HepG2 (cell line): ENCODE measurements around the gene BGN. TPM values are rescaled to one million over a fixed set of nuclear protein-coding genes. Genes with fewer than 3 reads are reported as not detected.

Experiments used
- ATAD3A ChIP-seq: sonication (generic); formaldehyde crosslinking; IDR thresholded peaks from 2 replicates; pipeline ENCODE4 v1.4.0; 2020; ENCODE audit warnings: missing genetic modification reagents
- EEA1 ChIP-seq: sonication (generic); formaldehyde crosslinking; IDR thresholded peaks from 2 replicates; pipeline ENCODE4 v1.5.1; 2020; ENCODE audit warnings: mild to moderate bottlenecking, missing genetic modification reagents, borderline replicate concordance
- HNF4G ChIP-seq, 2 experiments: sonication (generic) in 1 of 2; formaldehyde crosslinking in 1 of 2; IDR thresholded peaks; 2 replicates each; pipeline versions ENCODE4 v1.4.0 to v1.6.1; 2011 to 2020; ENCODE audit warnings: borderline replicate concordance in 2 of 2, low read depth in 2 of 2, mild to moderate bottlenecking in 2 of 2, low read length in 1 of 2, missing genetic modification reagents in 1 of 2, moderate library complexity in 1 of 2
- HOXA3 ChIP-seq: sonication (generic); formaldehyde crosslinking; IDR thresholded peaks from 2 replicates; pipeline ENCODE4 v1.5.0; 2020; ENCODE audit warnings: missing genetic modification reagents
- KLF13 ChIP-seq: sonication (generic); formaldehyde crosslinking; IDR thresholded peaks from 2 replicates; pipeline ENCODE4 v1.4.0; 2020; ENCODE audit warnings: mild to moderate bottlenecking, missing genetic modification reagents
- MAFK ChIP-seq, 2 experiments: IDR thresholded peaks in 1 of 2; conservative IDR thresholded peaks in 1 of 2; 2 replicates each; pipeline ENCODE4 v1.6.1; 2011; ENCODE audit warnings: improper control_type of control experiment in 2 of 2, low read length in 2 of 2
- MAZ ChIP-seq, 2 experiments: sonication (generic) in 1 of 2; formaldehyde crosslinking in 1 of 2; IDR thresholded peaks; 2 replicates each; pipeline versions ENCODE4 v1.5.0 to v1.6.1; 2012 to 2020; ENCODE audit warnings: low read depth in 2 of 2, mild to moderate bottlenecking in 2 of 2, borderline replicate concordance in 1 of 2, improper control_type of control experiment in 1 of 2, low read length in 1 of 2, missing genetic modification reagents in 1 of 2, moderate library complexity in 1 of 2
- MEIS1 ChIP-seq: sonication (generic); formaldehyde crosslinking; IDR thresholded peaks from 2 replicates; pipeline ENCODE4 v1.9.0; 2021; ENCODE audit warnings: mild to moderate bottlenecking, missing genetic modification reagents, moderate library complexity, borderline replicate concordance
- RBM39 ChIP-seq: fragments of 200-400 bp; formaldehyde crosslinking; IDR thresholded peaks from one replicate; pipeline ENCODE4 v1.6.1; 2018; ENCODE audit warnings: antibody characterized with exemption, mild to moderate bottlenecking, low read depth, low read length; ENCODE audit not compliant: poor library complexity, severe bottlenecking
- RFX1 ChIP-seq: fragments of 450-650 bp; IDR thresholded peaks from 2 replicates; pipeline ENCODE4 v1.6.1; 2017
- SATB2 ChIP-seq: sonication (generic); formaldehyde crosslinking; IDR thresholded peaks from 2 replicates; pipeline ENCODE4 v1.5.0; 2020; ENCODE audit warnings: missing genetic modification reagents
- SUZ12 ChIP-seq: fragments of 150-350 bp; IDR thresholded peaks from 2 replicates; pipeline ENCODE4 v1.6.1; 2014; ENCODE audit warnings: low read depth, low read length
- U2AF1 ChIP-seq: fragments of 200-400 bp; formaldehyde crosslinking; optimal IDR thresholded peaks from 2 replicates; pipeline ENCODE3; 2017; ENCODE audit warnings: mild to moderate bottlenecking, low read depth, low read length
- ZNF350 ChIP-seq: sonication (generic); formaldehyde crosslinking; IDR thresholded peaks from 2 replicates; pipeline ENCODE4 v1.4.0; 2020; ENCODE audit warnings: mild to moderate bottlenecking, low read depth, missing genetic modification reagents, borderline replicate concordance
- ZNF44 ChIP-seq: sonication (generic); formaldehyde crosslinking; IDR thresholded peaks from 2 replicates; pipeline ENCODE4 v1.5.1; 2020; ENCODE audit warnings: mild to moderate bottlenecking, missing genetic modification reagents
- ZNF547 ChIP-seq: sonication (generic); formaldehyde crosslinking; IDR thresholded peaks from 2 replicates; pipeline ENCODE4 v1.5.1; 2020; ENCODE audit warnings: mild to moderate bottlenecking, missing genetic modification reagents
- ZNF557 ChIP-seq: sonication (generic); formaldehyde crosslinking; IDR thresholded peaks from 2 replicates; pipeline ENCODE4 v1.4.0; 2020; ENCODE audit warnings: missing genetic modification reagents
- ZNF572 ChIP-seq: sonication (generic); formaldehyde crosslinking; IDR thresholded peaks from 2 replicates; pipeline ENCODE4 v1.5.1; 2020; ENCODE audit warnings: mild to moderate bottlenecking, missing genetic modification reagents
- ZNF878 ChIP-seq: sonication (generic); formaldehyde crosslinking; IDR thresholded peaks from 2 replicates; pipeline ENCODE4 v1.8.1; 2023; ENCODE audit warnings: mild to moderate bottlenecking, missing genetic modification reagents, moderate library complexity
- polyA plus RNA-seq, 8 experiments: library from polyadenylated mRNA; depleted of rRNA in 3 of 8; stranded (reverse) in 7 of 8; unstranded in 1 of 8; fragments of >200 nt; fragmentation: Illumina TruSeq in 4 of 8; extraction: Trizol in 4 of 8; gene quantifications; 2 replicates each; pipeline versions ENCODE4 v1.2.1 to v1.2.3, GENCODE V29; 2011 to 2016; ENCODE audit warnings: low read depth in 4 of 8, missing spikeins in 1 of 8, mixed read lengths in 1 of 8; ENCODE audit not compliant: insufficient read depth in 1 of 8
- total RNA-seq, 5 experiments: library from RNA; depleted of rRNA; stranded (reverse); fragments of >200 nt; fragmentation: Illumina TruSeq; extraction: Trizol; gene quantifications; 2 replicates each; pipeline ENCODE4 v1.2.3, GENCODE V29; 2016; ENCODE audit warnings: low read depth in 1 of 5
- TF ChIP-seq, protein P1 (sequence below): sonication (generic); formaldehyde crosslinking; IDR thresholded peaks from 2 replicates; pipeline ENCODE4 v1.5.1; 2020; ENCODE audit warnings: mild to moderate bottlenecking, missing genetic modification reagents, moderate library complexity
- TF ChIP-seq, protein P2 (sequence below): sonication (generic); formaldehyde crosslinking; IDR thresholded peaks from 2 replicates; pipeline ENCODE4 v1.5.0; 2020; ENCODE audit warnings: mild to moderate bottlenecking, missing genetic modification reagents, moderate library complexity
- TF ChIP-seq, protein P3 (sequence below): sonication (generic); formaldehyde crosslinking; IDR thresholded peaks from 2 replicates; pipeline ENCODE4 v1.4.0; 2020; ENCODE audit warnings: mild to moderate bottlenecking, missing genetic modification reagents

The BGN gene
- total and polyA plus RNA-seq, 2 of the 13 experiments (the other 11 are each of a cell fraction or from before 2014, with no cell fraction given), result 0.18 to 0.63 TPM

DNA sequence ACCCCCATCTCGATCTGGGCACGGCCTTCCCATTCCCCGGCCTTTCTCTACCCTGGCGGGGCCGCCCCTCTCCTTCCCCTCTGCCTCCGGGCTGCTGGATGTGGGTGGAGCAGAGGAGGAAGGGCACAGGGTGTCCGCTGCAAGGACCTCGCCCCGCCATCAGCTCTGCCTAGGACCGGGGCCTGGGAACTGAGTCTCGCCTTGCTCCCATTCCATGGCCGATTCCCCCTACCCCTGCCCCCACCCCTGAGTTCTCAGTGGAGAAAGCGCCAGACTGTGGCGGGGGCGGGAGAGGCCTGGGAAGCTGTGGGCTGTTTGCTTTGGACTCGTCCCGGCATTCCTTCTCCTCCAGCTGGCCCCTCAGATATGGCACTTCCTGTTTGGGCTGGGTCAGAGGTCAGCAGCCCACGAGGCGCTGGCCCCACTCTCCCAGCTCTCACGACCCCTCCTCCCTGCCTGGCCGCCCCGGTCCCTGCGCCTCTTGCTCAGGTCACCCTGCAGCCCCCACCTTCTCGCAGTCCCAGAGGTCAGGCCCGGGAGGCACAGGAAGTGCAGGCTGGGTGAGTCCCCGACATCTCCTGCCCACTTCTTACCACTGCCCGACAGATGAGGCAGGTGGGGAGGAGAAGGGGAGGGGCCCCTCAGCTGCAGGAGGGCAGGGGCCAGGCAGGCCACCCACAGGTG lies 6.4 kb upstream of the BGN start (continued):
- TF ChIP-seq, protein P1, sequence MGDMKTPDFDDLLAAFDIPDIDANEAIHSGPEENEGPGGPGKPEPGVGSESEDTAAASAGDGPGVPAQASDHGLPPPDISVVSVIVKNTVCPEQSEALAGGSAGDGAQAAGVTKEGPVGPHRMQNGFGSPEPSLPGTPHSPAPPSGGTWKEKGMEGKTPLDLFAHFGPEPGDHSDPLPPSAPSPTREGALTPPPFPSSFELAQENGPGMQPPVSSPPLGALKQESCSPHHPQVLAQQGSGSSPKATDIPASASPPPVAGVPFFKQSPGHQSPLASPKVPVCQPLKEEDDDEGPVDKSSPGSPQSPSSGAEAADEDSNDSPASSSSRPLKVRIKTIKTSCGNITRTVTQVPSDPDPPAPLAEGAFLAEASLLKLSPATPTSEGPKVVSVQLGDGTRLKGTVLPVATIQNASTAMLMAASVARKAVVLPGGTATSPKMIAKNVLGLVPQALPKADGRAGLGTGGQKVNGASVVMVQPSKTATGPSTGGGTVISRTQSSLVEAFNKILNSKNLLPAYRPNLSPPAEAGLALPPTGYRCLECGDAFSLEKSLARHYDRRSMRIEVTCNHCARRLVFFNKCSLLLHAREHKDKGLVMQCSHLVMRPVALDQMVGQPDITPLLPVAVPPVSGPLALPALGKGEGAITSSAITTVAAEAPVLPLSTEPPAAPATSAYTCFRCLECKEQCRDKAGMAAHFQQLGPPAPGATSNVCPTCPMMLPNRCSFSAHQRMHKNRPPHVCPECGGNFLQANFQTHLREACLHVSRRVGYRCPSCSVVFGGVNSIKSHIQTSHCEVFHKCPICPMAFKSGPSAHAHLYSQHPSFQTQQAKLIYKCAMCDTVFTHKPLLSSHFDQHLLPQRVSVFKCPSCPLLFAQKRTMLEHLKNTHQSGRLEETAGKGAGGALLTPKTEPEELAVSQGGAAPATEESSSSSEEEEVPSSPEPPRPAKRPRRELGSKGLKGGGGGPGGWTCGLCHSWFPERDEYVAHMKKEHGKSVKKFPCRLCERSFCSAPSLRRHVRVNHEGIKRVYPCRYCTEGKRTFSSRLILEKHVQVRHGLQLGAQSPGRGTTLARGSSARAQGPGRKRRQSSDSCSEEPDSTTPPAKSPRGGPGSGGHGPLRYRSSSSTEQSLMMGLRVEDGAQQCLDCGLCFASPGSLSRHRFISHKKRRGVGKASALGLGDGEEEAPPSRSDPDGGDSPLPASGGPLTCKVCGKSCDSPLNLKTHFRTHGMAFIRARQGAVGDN (CRISPR knock-in tag), result peak; percentile 82
- TF ChIP-seq, protein P2, sequence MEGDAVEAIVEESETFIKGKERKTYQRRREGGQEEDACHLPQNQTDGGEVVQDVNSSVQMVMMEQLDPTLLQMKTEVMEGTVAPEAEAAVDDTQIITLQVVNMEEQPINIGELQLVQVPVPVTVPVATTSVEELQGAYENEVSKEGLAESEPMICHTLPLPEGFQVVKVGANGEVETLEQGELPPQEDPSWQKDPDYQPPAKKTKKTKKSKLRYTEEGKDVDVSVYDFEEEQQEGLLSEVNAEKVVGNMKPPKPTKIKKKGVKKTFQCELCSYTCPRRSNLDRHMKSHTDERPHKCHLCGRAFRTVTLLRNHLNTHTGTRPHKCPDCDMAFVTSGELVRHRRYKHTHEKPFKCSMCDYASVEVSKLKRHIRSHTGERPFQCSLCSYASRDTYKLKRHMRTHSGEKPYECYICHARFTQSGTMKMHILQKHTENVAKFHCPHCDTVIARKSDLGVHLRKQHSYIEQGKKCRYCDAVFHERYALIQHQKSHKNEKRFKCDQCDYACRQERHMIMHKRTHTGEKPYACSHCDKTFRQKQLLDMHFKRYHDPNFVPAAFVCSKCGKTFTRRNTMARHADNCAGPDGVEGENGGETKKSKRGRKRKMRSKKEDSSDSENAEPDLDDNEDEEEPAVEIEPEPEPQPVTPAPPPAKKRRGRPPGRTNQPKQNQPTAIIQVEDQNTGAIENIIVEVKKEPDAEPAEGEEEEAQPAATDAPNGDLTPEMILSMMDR (CRISPR knock-in tag), result no peak
- no peak for TF ChIP-seq RFX1
- no peak for TF ChIP-seq SATB2
- no peak for TF ChIP-seq SUZ12
- no peak for TF ChIP-seq ZNF878 (CRISPR knock-in tag)
- no peak for TF ChIP-seq ZNF547 (CRISPR knock-in tag)
- no peak for TF ChIP-seq U2AF1
- TF ChIP-seq, protein P3, sequence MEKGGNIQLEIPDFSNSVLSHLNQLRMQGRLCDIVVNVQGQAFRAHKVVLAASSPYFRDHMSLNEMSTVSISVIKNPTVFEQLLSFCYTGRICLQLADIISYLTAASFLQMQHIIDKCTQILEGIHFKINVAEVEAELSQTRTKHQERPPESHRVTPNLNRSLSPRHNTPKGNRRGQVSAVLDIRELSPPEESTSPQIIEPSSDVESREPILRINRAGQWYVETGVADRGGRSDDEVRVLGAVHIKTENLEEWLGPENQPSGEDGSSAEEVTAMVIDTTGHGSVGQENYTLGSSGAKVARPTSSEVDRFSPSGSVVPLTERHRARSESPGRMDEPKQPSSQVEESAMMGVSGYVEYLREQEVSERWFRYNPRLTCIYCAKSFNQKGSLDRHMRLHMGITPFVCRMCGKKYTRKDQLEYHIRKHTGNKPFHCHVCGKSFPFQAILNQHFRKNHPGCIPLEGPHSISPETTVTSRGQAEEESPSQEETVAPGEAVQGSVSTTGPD (CRISPR knock-in tag), result no peak
- no peak for TF ChIP-seq HNF4G (IDR thresholded peaks at IDR 0.05; ENCODE audit: borderline replicate concordance, low read depth, low read length)
- no peak for TF ChIP-seq HNF4G (CRISPR knock-in tag; IDR thresholded peaks at IDR 0.05; ENCODE audit: borderline replicate concordance, low read depth)
- no peak for TF ChIP-seq ZNF44
- TF ChIP-seq MAFK (conservative IDR thresholded peaks at IDR 0.05 in 1 of 2, IDR thresholded peaks at IDR 0.05 in 1 of 2; ENCODE audit: low read length in 2 of 2), result no peak
- TF ChIP-seq EEA1 (CRISPR knock-in tag), result no peak
- TF ChIP-seq HOXA3 (CRISPR knock-in tag), result peak; percentile 50; the same call in 1 of the 2 replicates
- no peak for TF ChIP-seq ZNF572 (CRISPR knock-in tag)
- TF ChIP-seq MAZ (IDR thresholded peaks at IDR 0.05; ENCODE audit: borderline replicate concordance, low read depth, low read length), result no peak
- peak; percentile 66; the same call in 1 of the 2 replicates for TF ChIP-seq MAZ (CRISPR knock-in tag; IDR thresholded peaks at IDR 0.05; ENCODE audit: low read depth)
- no peak for TF ChIP-seq ATAD3A
- 0 out of 2 replicates have a peak, but pooled peaks have one; percentile 22 for TF ChIP-seq ZNF350 (CRISPR knock-in tag)
- TF ChIP-seq ZNF557 (CRISPR knock-in tag), result no peak
- TF ChIP-seq RBM39, result no peak
- TF ChIP-seq MEIS1 (CRISPR knock-in tag), result no peak
- TF ChIP-seq KLF13 (CRISPR knock-in tag), result no peak
